GM19099 (cell line): Measurements from ENCODE around the gene KPNA1.
A peak's percentile ranks its signal among the peaks of the same experiment; 100 is the strongest.

Experiments
- POLR2A ChIP-seq: IDR thresholded peaks from 3 replicates; pipeline ENCODE4 v1.6.1; 2011; ENCODE audit warnings: low read depth; ENCODE audit not compliant: insufficient read length; ENCODE audit errors: extremely low read depth

KPNA1 gene

DNA sequence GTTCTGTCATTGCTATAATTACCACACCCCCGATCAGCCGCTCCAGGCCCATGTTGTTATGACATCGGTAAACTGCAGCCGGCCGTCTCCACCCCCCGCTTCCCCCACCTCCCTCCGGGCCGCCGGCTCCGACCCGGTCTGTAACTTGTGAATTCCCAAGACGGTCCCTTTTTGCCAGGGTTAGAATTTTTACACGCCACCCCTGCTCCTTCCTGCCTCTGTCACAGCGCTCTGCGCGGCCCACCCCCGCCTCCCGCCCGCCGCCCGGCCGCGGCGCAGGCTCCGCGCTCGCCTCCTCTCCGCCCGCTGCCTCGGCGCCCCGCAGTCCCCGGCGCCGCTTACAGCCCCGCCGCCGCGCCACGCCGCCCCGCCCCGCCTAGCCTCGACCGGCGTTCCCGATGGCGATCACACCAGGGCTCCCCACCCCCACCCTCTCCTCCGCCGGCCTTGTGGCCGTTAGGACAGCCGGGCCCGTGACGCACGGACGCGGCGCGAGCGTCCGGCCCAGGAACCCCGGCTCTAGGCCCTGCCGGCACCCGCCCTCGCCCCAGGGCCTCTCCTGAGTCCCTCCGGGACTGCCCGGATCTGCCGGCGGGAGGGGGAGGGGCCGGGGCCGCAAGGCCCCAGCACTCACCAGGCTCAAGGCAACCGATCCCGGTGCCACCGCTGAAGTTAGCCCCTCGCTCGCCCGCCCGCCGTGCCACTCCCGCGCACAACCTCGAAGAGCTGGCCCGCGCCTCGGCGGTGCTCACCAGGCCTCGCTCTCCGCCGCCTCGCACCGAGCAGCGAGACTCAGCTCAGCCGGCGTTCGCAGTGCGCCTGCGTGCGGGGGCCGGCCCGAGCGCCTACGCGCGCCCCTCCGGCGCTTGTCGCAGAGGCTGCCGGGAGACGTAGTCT lies at the start of gene KPNA1:
Gene KPNA1 (minus strand): TSS at position 817 of the 897 bp plus-strand sequence. CDS start 18,374 bp downstream, outside the sequence.
- peak; percentile 97 for TF ChIP-seq POLR2A

DNA sequence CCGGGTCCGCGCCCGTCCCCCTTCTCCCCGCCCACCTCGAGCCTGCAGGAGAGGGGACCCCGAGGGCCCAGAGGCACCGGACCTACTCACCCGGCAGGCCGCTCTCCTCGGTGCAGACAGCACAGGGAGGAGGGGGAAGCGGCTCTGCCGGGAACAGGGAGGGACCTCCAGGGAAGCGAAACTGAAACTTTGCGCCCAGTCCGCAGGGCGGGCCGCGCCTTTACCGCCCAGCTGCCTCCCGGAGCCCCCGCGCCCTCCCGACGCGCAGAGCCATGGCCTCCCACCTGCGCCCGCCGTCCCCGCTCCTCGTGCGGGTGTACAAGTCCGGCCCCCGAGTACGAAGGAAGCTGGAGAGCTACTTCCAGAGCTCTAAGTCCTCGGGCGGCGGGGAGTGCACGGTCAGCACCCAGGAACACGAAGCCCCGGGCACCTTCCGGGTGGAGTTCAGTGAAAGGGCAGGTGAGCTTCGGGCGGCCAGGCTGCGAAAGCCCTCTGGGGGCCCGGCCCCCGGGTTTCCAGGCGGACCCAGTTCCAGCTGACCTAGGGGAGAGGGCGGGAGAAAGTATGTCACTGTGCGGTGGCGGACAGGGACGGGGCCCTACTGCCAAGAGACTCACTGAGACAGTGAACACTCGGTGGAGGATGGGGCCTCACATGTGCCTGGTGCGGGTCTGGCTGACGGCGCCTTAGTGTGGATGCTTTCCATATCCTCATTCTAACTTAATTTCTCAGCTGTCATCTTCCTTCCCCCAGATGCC lies 49.6 kb upstream of the KPNA1 start, which contains the start of the genes DTX3L and PARP9:
Gene DTX3L (plus strand): TSS at position 184 of the 758 bp plus-strand sequence. CDS start 89 bp downstream, at position 273.
Gene PARP9 (minus strand): TSS at position 146 of the 758 bp plus-strand sequence. CDS start 4,680 bp downstream, outside the sequence.
- peak; percentile 71 for TF ChIP-seq POLR2A

DNA sequence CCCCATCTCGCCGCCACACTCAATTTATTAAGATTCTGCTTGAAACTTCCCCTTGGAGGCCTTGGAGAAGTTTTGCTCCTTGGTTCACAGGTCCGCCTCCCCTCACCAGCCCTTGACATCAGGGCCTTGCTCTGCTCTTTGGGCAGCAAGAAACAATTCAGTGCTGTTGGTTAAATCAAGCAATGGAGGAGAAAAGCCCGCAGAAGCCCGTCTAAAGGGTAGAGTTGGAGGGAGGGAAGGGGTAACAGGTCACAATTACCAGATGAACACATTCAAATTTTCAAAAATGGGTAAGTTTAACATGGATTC lies 48.9 kb upstream of the KPNA1 start:
- TF ChIP-seq POLR2A = no peak

DNA sequence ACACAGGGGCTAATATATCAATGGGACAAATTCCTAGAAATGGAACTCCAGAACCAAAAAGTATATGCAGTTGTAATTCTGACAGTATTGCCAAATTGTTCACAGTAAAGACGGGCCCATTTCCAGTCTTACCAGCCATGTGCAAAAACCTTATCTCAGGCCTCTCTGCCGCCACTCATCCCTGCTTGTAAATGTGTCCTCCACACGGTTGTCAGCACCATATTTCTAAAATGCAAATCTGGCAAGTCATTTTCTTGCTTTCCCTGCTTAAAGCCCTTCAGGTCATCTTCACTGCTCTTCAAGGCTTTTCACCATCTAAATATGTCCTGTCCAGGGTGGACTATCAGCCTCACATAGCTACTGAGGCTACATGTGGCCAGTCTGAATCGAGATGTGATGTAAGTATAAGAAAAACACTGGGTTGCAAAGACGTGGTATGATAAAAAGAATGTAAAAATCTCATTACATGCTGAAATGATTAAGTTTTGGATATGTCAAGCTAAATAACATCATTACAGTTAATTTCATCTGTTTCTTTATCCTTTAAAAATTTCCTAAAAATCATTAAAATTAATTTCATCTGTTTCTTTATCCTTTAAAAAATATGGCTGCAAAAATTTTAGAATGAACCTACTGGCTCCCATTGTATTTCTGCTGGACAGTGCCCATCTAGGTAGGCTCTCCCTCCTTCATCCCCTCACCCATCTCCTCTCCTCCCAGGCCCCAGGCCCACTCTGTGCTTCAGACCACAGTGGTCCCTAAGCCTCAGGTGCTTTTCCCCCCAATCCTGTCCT lies 48.4 kb upstream of the KPNA1 start:
- TF ChIP-seq POLR2A = peak; percentile 22

DNA sequence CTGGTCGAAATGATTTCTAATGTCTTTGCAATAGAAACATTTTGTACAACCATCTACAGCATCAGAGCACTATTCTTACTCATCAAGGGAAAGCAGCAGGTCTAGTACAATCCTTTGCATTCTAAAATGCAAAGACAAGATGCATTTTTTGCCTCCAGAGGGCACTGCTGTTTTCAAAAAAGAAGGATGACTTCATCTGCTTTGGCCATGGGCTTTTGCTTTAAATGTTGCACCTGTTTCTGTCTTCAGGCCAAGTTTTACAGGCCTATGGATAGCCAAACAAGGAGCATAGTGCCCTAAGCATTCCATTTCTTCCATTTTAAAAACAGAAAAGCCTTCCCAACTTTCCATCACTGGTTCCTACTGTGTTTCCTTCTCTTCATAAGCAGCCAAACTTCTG lies 45.9 kb upstream of the KPNA1 start:
- TF ChIP-seq POLR2A = no peak

DNA sequence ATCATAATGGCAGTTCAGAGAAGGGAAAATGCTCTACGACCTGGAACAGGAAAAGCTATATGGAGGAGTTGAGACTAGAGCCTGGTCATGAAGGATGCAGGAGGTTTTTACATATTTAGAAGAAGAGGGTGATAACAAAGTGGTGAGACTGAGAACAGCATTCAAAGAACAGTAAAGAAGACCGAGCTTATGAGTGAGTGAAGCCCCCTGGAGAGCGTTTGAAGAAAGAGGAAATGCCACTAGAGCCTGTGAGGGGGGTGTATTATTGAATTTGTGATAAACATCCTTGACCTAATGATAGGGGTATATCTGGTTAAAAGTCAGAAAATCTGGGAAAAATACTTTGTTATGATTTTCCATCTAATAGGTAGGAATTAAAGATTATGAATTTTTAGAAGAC lies 45.2 kb upstream of the KPNA1 start:
- no peak for TF ChIP-seq POLR2A

DNA sequence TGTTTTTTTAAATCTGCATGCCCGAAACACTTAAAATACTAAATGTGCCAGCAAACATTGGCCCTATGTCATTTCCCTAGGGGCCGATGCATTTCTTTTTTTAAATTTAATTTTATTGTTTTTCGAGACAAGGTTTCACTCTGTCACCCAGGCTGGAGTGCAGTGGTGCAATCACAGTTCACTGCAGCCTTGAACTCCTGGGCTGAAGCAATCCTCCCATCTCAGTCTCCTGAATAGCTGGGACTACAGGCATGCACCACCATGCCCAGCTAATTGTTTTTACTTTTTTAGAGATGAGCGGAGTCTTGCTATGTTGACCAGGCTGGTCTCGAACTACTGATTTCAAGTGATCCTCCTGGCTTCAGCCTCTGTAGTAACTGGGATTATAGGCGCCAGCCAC lies 43.9 kb upstream of the KPNA1 start:
- TF ChIP-seq POLR2A = no peak

DNA sequence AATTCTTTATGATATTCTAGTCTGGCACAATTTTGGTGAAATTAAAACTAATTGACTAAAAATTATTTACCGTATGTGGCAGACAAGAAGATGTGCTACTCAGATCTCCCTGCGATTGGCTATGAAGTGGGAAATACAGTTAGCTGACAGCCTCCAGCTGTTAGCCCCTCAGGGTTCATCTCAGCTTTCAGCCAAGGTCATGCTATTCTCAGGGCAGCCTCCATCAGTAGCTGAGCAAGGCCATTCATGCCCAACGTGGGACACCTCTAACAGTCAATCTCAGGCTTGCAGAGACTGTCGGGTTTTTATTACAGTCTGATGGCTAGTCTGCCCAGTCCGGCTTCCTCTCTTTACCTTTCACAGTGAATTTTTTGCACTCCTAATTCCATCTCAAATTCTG lies 42.6 kb upstream of the KPNA1 start:
- TF ChIP-seq POLR2A = no peak

DNA sequence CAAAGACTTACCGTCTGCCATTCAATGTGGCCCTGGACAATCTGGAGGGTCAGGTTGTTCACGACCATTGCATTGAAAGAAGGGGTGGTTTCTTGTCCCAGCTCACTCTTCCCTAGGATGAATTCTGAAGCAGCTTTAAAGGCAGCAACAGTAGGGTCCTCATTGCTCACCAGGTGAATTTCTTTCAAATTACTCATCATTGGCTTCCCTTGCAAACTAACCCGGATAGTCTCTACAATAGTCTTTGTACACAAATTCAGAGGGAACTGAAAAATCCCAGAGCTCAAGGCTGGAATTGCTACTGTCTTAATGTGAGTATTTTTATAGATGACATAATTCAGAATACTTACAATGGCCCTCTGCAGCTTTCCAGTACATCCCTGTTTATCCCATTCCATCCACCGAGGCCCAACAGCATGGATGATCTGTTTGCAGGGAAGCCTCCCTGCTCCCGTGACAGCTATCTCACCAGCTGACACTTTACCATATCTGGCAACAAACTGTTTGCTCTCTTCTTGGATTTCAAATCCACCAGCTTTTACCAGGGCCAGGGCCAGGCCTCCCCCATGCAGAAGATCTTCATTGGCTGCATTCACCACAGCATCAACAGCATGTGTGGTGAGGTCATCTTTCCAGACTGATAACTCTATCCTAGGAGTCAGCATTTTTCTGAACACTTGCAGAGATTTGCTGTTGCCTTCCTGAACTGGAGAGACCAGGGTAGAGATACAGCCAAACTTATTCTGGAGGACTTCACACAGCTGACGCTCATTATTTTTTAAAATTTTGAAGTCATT lies 40.7 kb upstream of the KPNA1 start:
- TF ChIP-seq POLR2A = no peak

DNA sequence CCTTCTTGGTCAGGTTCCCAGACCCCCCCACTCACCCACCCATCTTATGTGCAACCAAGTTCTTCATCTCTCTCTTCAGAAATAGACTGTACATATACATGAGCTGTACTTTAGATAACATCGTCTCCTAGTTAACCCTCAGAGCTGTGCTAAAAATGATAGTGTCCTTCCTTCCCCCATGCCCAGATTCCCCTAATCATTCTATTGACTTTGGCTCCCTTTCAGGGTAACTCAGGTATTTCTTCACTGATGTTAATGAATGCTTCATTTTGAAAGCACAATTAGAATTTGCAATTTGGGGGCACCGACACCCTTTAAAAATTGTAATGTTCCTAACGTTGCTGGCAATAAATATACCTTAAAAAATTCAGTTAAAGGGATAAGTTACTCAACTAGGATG lies 38.4 kb upstream of the KPNA1 start:
- no peak for TF ChIP-seq POLR2A

DNA sequence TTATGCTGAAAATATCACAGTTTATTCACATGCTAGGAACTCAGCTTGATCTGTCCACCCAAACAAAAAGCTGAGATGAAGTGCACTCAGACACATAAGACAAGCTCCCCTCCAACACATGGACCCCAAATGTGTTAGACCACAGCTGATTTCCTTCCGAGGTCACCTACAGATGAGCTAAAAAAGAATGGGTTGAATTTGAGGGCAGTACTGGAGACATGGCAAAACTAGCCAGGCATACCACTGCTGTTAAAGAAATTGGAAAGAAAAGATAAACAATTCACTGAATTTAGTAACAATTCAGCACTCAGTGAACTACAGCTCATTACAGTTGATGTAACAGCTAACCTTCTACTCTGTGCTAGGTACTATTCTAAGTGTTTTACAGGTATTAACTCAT lies 33.9 kb upstream of the KPNA1 start:
- TF ChIP-seq POLR2A = no peak

DNA sequence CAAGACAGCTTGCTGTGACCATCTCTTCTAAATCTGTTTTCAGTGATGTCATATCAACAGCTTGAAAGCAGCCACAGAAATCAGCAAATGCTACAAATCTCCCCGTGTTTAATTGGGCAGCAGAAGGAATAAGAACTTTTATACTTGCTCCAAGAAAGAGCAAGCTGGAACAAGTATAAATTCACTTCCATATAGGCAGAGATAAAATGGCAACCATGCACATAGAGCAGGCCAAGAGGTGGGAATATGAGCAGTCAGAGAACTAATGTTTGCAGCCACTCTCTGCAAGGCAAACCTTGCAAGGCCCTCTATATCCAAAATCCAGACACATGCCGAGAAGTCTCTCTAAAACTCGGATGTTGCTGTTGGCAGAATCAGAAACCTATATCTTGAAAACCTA lies 33.3 kb upstream of the KPNA1 start:
- no peak for TF ChIP-seq POLR2A

DNA sequence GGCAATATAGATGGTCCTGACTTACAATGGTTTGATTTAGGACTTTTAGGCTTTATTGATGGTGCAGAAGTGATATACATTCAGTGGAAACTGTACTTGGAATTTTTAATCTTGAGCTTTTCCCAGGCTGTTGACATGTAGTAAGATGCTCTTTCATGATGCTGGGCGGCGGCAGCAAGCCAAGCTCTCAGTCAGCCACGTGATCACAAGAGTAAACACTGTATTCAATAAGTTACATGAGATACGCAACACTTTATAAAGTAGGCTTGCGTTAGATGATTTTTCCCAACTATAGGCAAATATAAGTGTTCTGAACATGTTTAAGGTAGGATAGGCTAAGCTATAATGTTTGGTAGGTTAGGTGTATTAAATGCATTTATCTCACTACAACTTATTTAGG lies 31.4 kb upstream of the KPNA1 start:
- TF ChIP-seq POLR2A = no peak

DNA sequence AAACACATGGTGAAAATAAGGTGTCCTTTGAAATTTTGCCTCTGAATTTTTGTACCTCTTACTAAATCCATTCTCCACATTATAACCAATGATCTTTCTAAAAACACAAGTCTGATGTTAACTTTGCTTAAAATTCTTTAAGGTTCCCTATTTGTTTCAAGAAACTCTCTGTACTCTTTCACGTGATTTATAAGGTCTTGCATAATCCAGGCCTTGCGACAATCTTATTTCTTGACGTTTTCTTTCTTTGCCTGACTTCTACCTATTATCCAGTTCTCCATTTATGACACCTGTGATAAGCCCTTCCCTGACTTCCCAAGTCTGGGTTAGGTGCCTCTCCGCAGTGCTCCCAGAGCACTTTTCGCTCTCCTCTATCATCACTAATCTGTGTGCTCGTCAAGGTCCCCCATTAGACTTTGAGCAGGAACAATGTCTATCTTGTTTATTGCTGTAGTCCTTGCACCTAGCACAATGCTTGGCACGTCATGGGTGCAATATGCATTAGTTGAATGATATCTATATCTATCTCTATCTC lies 24.3 kb upstream of the KPNA1 start:
- TF ChIP-seq POLR2A = no peak
